HG02973 (cell line): ENCODE data around the gene EIF1B.
A peak's percentile ranks its signal among the peaks of the same experiment; 100 is the strongest.

Source experiments
- ATAC-seq: cut with Tn5 transposase; IDR thresholded peaks from one replicate; pipeline ENCODE4 v1.9.1; 2021; ENCODE audit warnings: moderate library complexity; ENCODE audit not compliant: unreplicated experiment

EIF1B gene

DNA sequence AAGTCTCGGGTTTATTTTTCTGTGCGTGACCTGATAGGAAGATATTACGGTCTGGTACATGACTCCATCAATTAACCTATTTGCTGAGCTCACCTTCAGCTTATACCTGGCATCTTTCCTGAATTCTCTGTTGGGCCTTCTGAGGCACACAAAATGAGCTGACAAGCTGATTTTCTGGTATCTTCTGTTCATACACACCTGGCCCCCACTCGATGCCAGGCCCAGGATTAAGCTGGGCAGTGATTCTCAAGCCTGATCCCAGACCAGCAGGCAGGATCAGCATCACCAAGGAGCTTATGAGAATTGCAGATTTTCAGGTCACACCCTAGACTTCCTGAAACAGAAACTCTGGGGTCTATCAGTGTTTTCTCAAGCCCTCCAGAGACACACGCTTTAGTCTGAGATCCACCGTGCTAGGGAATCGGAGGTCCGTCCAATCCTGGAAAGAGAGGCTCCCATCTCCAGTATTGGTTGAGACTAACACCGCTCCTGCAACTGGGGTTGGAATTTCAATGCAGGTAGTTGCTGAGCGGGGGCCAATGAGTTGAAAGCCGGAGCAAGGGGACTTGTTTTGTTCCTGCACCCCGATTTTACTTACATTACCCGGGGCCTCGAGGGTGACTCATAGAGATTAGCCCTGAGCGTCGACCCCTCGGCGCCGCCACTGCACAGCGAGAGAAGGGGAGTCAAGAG lies 636 bp upstream of the EIF1B start:
- ATAC-seq = no peak

DNA sequence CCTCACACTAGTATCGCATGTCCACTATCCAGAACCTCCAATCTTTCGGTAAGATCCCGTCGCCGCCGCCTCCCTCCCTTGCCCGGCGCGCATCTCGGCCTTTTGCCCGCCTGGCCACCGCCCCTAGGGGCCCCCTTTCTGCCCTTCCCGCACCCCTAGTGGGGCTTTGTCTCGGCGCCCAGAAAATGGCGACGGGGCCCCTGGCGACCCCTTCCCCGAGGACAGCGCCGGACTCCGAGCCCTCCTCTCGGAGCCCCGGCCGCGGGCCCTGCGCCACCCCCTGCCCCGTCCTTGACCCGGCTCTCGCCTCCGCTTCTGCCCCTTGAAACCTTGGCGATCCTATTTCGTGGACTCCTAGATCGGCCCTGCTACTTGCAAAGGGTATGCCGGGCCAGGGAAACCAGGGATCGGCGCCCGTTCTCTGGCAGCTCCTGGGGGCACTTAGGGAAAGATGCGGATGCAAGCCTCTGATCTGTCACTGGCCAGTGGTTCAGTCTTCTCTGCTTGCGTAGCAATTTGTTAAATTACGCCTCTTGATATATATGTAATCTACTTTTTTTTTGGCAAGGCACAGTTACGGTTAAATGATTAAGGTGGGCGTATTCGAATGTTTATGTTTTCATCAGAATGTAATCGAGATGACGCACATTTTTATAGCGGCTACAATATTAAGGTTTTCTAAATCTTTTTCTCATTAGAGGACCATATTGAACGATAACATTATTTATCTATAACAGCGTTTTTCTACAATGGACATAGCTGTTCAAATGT lies 603 bp downstream of the EIF1B start:
- peak; percentile 22 for ATAC-seq

- ATAC-seq = no peak
These were observed 1.2 kb downstream of the EIF1B start for GRCh38 chr3:40310705-40311104.

GRCh38 chr3:40312661-40313226 lies 3.2 kb downstream of the EIF1B start:
- no peak for ATAC-seq

DNA sequence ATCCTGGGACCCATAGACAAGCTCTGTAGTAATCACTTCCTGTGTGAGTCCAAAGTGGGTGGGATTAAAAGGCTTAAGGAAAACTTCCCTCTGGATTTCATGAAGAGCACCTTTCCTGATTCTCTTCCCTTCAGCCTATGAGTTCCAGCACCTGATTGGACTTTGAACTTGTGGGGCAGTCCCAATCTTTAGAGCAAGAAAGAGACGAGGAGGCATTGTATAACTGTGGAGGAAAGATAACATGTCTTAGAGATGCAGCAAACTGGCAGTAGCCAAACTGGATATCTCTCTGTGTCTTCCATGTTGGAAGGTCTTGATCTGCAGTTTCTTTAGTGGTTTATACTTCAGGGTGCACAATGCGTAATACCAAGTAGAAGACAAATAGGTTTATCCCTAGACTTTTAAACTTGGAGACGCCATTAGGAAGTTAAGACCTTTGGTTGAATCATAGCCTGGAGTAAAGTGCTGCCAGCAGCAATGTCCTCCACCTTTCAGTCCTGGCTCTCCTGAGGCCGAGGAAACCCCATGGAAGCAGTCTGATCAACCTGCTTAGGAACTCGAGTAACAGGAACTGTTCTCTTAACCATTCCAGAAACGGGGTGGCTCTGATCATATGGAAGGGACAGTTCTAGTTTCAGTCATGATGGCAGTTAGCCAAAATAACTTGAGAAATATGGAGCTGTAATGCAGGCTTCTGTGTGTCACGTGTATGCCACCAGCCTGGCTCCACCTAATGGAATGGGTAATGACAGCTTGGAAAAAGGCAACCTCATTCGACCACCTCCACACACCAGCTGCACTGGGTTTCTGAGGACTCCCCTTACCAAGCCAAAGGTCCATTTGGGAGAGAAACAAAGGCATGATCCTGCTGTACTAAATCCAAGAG lies 4.7 kb downstream of the EIF1B start:
- ATAC-seq = no peak

GRCh38 chr3:40317061-40317855 lies 7.8 kb downstream of the EIF1B start:
- ATAC-seq = peak; percentile 73

- ATAC-seq = no peak
These were observed 12.3 kb downstream of the EIF1B start for GRCh38 chr3:40321818-40322217.

DNA sequence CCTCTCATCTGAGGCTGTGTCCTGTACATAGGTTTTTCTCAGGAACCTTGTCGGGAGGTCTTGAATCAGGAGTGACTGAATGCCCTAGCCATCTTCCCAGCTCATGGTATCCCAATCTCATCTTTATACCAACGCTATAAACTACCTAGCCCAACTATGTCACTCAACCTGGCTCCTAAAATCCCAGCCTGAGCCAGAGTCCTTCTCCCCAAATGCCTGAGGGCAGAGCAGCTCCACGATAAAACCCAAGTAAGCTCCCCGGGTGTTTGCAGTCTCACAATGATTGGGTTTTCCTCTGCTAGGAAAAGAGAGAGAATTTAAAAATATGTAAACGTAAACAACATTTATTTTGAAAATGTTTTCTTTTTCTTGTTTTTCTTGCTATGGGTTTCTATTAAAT lies 14.4 kb downstream of the EIF1B start:
- ATAC-seq = no peak

GRCh38 chr3:40324621-40325020 lies 15.1 kb downstream of the EIF1B start:
- no peak for ATAC-seq

DNA sequence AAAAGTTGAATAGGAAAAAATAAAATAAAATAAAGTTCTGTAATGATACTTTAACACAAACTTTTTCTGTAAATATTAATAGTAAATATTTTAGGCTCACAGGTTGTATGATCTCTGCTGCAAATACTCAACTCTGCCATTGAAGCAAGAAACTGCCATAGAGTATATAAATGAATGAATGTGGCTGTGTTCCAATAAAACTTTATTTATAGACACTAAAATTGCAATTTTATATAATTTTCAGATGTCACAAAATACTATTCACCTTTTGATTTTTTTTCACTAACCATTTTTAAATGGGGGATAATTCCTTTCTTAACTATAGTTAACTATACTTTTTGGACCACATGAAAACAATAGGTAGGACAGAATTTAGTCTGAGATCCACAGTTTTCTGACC lies 16.0 kb downstream of the EIF1B start:
- no peak for ATAC-seq

GRCh38 chr3:40328374-40328773 lies 18.9 kb downstream of the EIF1B start:
- ATAC-seq = no peak

GRCh38 chr3:40329071-40329470 lies 19.6 kb downstream of the EIF1B start:
- no peak for ATAC-seq

GRCh38 chr3:40332684-40333083 lies 23.2 kb downstream of the EIF1B start:
- no peak for ATAC-seq

DNA sequence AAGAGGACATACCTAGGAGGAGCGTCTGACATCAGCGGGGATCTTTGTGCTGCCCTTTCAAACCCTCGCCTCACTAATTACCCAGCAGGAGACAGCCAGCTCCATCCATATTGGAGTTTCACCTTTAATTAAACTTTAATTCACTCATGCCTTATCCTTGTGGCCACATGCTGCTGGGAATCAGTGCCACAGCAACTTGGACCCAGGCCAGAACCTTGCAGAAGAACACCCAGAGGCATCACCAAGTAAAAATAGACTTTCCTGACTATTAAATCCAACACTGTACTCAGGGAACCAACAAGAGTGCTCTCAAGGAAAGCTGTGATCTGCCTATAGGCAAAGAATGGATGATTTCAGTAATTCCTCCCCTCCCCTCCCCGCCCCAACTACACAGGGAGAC lies 23.9 kb downstream of the EIF1B start:
- ATAC-seq = no peak

GRCh38 chr3:40333852-40334251 lies 24.3 kb downstream of the EIF1B start:
- ATAC-seq = no peak

DNA sequence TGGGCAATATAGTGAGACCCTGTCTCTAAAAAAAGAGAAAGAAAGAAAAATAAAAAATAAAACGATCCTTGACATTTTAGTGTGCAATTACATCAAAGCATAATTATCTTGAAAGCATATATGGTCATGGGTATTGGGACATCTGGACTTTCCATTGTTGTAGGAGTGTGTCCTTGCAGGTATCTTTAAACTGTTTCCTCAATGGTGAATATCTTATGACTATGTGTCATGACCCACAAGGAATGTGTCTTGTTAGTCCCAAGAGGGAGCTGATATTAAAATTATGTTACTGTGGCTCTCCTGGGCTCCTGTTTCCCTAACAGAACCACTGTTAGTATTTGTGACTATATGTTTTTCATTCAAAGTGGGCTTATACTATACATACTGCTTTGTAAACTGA lies 26.6 kb downstream of the EIF1B start:
- no peak for ATAC-seq

DNA sequence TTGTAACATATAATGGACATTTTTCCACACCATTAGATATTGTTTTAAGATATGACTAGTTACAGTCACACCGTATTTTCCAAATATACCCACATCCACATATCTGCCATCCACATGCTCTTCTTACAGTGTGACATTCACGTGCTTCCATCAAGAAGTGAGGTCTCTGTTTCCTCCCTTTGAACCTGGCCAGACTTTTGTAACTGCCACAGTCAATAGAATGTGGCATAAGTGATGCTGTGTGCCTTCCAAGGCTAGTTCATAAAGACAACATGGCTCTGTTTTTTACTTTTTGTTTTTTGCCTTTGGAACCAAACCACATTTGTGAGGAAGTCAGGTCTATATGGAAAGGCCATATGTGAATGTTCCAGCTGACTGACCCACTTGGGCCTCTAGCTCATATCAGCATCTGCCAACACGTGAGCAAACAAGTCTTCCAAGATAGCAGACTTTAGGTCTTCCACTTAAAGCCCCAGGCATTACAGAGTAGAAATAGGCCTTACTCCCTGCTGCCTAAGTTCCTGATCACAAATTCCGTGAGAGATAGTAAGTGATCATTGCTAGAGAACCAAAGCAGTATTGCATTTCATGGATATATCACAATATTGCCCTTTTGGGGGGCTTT lies 27.1 kb downstream of the EIF1B start:
- ATAC-seq = no peak

DNA sequence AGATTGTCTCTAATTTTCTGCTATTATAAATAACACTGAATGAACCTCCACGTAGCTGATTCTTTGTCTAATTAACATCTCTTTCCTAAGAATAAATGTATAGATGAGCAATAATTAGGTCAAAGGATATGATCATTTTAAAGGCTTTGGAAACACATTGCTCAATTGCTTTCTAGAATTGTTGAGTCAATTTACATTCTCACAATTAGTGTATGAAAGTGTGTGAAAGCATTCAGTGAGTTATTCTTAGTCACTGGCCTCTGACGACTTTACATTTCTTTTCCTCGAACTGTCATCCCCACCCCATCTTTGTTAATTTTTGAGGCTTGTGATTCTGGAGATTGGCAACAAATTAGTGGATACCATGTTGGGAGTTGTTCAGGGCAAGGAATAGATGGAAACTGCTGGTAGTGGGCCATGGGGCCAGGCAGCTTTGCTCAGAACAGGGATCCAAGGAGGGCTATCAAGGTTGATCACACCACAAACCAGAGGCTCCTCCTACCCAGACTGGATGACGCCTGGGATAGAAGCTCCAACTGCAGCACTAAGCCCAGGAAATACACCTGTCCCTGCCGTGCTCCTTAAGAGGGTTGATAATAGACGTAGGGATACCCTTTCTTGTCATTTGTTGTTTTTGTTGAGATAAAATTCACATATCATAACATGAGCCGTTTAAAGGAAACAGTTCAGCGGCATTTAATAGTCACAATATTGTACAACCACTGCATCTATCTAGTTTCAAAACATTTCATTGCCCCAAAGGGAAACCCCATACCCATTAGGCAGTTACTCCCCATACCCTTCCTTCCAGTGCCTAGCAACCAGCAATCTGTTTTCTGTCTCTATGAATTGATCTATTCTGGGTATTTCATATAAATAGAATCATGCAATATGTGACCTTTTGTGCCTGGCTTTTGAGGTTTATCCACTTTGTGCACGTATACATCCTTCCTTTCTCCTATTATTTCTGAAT lies 27.9 kb downstream of the EIF1B start:
- peak; percentile 88 for ATAC-seq

GRCh38 chr3:40339871-40340270 lies 30.4 kb downstream of the EIF1B start:
- ATAC-seq = no peak
